Measurements from ENCODE around the gene AMBRA1. TPM values are rescaled to one million over a fixed set of nuclear protein-coding genes. Genes with fewer than 3 reads are reported as not detected.
A peak's percentile ranks its signal among the peaks of the same experiment; 100 is the strongest.

AMBRA1 gene
- total RNA-seq, 2 donors from 2014 or later, result 28.2 to 30.3 TPM

GRCh38 chr11:46359953-46360352 is 233.9 kb downstream of the AMBRA1 start:
- peaks cover 6% of the 10 kb centered on the region for H3K36me3 Mint-ChIP-seq (ENCODE audit: low read depth)
- H3K4me1 Mint-ChIP-seq, result peaks cover 22% of the 10 kb centered on the region
- peak overlapping the region; percentile 92 for H3K4me3 Mint-ChIP-seq
- H3K27me3 Mint-ChIP-seq, result no peaks in the 10 kb centered on the region
- H3K9me3 Mint-ChIP-seq, result no peaks in the 10 kb centered on the region
- peak overlapping the region; percentile 94 for H3K27ac Mint-ChIP-seq
- ATAC-seq (replicated peaks), result no peak

DNA sequence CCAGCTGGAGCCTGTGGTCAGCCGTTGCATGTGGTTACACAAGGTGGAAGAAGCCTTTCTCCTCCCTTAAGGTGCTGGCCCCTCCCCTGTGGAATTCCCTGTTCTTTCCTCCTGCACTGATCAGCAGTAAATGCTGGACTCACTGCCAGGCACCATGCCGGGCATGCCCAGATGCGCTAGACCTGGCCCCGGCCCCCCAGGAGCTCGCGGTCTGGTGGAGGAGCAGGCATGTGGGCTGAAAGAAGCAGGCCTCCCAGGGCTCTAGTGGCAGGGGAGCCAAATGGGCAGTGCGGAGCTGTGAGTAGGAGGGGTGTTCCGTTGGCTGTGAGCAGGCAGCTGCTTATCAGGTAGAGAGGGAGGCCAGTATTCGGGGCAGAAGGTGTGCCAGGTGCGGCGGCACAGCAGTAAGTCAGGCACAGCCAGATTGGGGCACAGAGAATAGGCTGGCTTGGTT is 236.3 kb downstream of the AMBRA1 start:
- Mint-ChIP-seq H3K9me3 (no peaks in the 10 kb centered on the region), H3K4me1 (peaks cover 32% of the 10 kb centered on the region), H3K27me3 (no peaks in the 10 kb centered on the region), H3K36me3 (ENCODE audit: low read depth) (peaks cover 9% of the 10 kb centered on the region), H3K4me3 (peak overlapping the region; percentile 61), H3K27ac (peak overlapping the region; percentile 84)
- no peak for ATAC-seq (replicated peaks)

DNA sequence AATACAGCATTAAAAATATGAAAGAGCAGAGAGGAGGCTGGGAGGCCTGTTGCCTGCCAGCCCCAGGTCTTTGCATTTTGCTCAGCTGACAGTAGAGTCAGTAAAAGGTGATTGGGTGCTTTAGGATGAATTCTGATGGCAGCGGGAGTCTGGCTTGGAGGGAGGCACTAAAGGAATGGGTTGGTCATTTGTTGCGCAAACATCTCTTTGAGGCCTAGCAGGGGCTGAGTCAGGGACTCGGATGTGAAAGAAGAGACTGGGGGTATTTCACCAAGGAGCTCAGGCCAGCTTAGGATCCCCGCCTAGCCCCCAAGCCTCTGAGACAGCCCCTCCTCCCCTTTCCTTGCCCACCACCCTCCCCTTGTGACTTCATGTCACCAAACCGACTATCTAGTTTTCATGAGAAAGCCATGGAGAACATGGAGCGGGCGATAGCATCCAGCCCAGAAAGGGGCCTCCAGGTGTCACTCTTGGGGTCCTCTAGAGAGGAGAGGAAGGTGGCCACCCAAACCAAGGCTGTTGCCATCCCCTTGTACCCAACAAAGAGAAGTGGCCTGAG is 236.8 kb downstream of the AMBRA1 start:
- Mint-ChIP-seq H3K36me3 (ENCODE audit: low read depth) (peaks cover 9% of the 10 kb centered on the region), H3K27me3 (no peaks in the 10 kb centered on the region), H3K4me1 (peaks cover 33% of the 10 kb centered on the region), H3K27ac (peak overlapping the region; percentile 84), H3K9me3 (no peaks in the 10 kb centered on the region), H3K4me3 (peak overlapping the region; percentile 61)
- no peak for ATAC-seq (replicated peaks)

DNA sequence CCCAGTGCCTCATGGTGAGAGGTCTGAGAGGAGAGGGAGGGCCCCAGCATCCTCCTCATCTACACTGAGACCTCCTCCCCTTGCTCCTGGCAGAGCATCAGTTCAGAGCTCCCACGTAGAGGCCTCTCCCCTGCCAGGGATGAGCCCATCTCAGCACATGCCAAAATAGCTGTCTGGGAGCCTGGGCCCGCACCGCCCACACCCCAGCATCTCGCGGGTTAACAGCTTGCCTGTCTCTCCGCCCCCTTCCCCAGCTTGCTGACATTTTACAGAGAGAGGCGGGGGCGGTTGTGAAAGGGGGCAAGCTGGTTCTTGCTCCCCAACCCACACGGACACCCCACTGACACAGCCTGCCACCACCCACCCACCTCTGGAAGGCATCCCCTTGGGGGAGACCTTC is 240.1 kb downstream of the AMBRA1 start:
- Mint-ChIP-seq H3K4me3 (peak overlapping the region; percentile 92), H3K27ac (peak overlapping the region; percentile 93), H3K4me1 (peaks cover 56% of the 10 kb centered on the region), H3K27me3 (no peaks in the 10 kb centered on the region), H3K9me3 (no peaks in the 10 kb centered on the region), H3K36me3 (ENCODE audit: low read depth) (peaks cover 9% of the 10 kb centered on the region)
- ATAC-seq (replicated peaks), result peak; percentile 44

DNA sequence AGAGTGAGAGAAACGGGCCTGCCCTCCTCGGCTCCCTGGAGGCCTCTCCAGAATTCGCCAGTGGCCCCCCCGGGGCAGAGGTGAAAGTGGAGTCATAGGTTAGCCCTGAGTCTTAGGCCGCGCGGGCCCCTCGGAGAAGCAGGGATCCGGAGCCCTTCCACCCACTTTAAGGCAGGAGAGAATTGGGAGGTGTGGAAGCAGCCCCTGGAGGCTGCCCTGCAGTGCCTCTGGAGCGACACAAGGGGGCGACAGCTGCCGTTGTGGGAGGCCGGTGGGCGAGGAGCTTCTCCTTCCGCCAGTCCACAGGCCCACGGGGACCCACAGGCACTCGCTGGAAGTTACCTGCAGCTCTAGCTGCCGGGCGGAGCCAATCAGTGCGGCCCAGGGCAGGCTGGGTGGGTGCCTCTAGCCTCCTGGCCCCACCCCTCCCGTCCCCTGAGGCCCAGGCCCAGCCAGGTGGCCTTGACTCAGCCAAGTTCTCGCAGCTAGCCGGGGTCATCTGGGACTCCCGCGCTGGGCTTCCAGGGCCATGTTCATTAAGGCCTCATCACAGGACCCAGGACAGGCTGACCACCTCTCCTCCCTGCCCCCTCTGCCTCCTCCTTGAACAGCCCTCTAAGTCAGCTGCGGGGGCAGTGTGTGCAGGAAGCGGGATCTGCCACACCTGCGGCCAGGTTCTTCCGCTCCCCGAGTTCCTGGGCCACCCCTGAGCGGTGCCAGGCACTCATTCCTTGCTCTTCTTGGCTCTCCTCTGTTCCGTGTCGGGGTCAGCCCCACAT is 241.6 kb downstream of the AMBRA1 start:
- H3K4me1 Mint-ChIP-seq, result peaks cover 52% of the 10 kb centered on the region
- ATAC-seq (replicated peaks), result peak; percentile 41

DNA sequence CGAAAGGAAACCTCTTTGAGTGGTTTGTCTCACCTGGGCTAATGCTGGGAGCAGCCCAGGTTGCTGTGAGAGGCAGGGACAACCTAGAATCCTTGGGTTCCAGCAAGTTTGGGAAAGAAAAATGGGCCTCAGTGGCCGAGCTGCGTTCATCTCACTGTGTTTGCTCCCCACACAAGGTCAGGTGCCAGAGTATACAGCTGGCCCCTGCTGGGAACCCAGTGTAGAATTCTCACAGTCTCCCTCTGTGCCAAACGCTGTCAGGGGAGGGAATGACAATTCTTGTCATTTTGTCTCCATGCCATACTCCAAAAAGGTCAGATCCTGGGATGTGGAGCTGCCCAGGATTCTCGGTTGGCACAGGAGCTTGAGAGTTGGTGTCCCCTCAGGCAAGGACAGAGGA is 242.2 kb downstream of the AMBRA1 start:
- Mint-ChIP-seq H3K27ac (peak overlapping the region; percentile 93), H3K4me1 (peaks cover 52% of the 10 kb centered on the region), H3K4me3 (peak overlapping the region; percentile 92), H3K9me3 (no peaks in the 10 kb centered on the region), H3K36me3 (ENCODE audit: low read depth) (peaks cover 10% of the 10 kb centered on the region), H3K27me3 (no peaks in the 10 kb centered on the region)
- no peak for ATAC-seq (replicated peaks)

More for the DNA sequence above, 241.6 kb downstream of the AMBRA1 start:
- H3K27me3 Mint-ChIP-seq, result no peaks in the 10 kb centered on the region
- peaks cover 9% of the 10 kb centered on the region for H3K36me3 Mint-ChIP-seq (ENCODE audit: low read depth)
- H3K4me3 Mint-ChIP-seq, result peak overlapping the region; percentile 92
- H3K9me3 Mint-ChIP-seq, result no peaks in the 10 kb centered on the region
- peak overlapping the region; percentile 93 for H3K27ac Mint-ChIP-seq

DNA sequence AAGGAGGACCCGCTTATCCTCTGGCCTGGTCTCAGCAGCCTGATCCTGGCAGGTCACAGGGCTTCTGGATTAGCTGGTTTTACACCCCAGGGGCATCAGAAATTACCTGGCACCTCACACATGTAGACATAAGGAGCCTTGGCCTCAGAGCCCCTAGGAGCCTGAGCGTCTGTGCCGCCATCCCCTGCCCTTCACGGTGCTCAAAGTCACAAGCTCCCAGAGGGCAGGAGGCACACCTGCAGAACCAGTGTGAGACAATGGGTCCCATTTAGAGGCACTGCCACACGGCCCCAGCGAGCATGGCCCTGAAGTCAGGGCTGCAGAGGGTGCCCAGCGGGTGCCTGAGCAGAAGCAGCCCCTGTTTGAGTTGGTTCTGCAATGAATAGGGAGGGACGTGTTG is 242.7 kb downstream of the AMBRA1 start:
- Mint-ChIP-seq H3K9me3 (no peaks in the 10 kb centered on the region), H3K36me3 (ENCODE audit: low read depth) (peaks cover 10% of the 10 kb centered on the region), H3K4me3 (peak overlapping the region; percentile 92), H3K27ac (peak overlapping the region; percentile 93), H3K27me3 (no peaks in the 10 kb centered on the region), H3K4me1 (peaks cover 52% of the 10 kb centered on the region)
- ATAC-seq (replicated peaks), result no peak

GRCh38 chr11:46350695-46351094 is 243.1 kb downstream of the AMBRA1 start:
- Mint-ChIP-seq H3K27me3 (no peaks in the 10 kb centered on the region), H3K9me3 (no peaks in the 10 kb centered on the region), H3K27ac (no peak overlapping the region), H3K4me1 (peaks cover 55% of the 10 kb centered on the region), H3K36me3 (ENCODE audit: low read depth) (peaks cover 10% of the 10 kb centered on the region), H3K4me3 (peak overlapping the region; percentile 92)
- ATAC-seq (replicated peaks), result no peak

DNA sequence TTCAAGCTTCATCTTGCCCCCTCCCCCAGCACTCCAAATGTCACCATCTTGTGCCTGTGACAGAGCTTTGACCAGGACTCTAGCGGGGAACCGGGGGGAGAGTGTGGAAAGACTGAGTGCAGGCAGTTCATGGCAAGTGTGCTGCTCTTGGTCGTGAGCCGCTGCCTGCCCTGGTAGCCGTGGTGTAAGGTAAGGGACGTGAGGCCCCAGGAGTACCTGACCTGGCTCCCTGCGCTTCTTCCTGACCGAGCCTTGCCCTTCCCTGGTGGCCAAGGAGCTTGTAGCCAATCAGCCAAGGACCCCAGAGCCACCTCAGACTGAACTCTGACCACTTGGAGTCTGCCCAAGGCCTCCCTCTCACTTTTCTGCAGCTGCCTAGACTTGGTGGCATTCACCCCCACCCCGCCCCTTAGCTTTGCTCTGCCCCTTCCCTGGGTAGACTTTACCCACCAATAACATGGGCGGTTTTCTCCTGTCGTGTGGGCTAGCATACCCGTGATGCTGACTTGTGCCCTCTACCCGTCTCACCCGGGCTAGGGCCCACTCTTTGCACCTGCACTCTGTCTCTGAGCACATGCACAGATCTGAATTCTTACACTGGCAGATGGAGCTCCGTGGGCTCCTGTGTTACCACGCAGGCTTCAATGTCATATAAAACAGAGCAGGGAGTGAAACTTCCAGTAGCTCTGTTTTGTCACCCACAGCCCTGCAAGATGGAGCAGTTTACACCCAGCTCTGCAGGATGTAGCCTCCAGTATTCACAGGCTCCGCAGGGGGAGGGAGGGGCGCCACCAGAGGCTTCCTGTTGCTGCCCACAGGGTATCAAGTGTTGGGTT is 245.0 kb downstream of the AMBRA1 start:
- peaks cover 56% of the 10 kb centered on the region for H3K4me1 Mint-ChIP-seq
- peaks cover 6% of the 10 kb centered on the region for H3K36me3 Mint-ChIP-seq (ENCODE audit: low read depth)

DNA sequence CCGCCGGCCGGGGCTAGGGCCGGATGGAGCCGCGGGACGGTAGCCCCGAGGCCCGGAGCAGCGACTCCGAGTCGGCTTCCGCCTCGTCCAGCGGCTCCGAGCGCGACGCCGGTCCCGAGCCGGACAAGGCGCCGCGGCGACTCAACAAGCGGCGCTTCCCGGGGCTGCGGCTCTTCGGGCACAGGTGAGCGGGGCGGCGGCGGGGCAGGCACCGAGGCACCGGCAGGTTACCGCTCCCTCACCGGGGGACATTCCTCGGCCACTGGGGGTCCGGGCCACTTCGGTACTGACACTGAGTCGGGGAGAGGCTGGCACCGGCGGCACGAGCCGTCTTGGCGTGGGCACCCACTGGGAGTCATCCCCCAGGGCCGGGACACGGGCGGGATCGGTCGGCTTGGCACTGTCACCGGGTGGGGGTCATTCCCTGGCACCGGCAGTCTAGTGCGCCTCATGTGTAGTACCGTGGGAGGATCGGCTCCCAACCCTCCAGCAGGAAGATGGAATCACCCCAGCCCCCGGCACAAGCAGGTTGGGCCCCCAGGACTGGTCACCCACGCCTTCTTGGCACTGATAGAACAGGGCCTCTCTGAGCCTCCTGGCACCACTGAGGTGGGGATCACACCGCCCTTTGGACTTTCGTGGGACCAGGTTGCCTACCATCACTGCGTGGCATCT is 246.0 kb downstream of the AMBRA1 start:
- Mint-ChIP-seq H3K27me3 (no peaks in the 10 kb centered on the region), H3K36me3 (ENCODE audit: low read depth) (peaks cover 6% of the 10 kb centered on the region), H3K27ac (peak overlapping the region; percentile 82), H3K9me3 (no peaks in the 10 kb centered on the region), H3K4me3 (peak overlapping the region; percentile 92), H3K4me1 (peaks cover 49% of the 10 kb centered on the region)
- no peak for ATAC-seq (replicated peaks)

More for the DNA sequence above, 245.0 kb downstream of the AMBRA1 start:
- Mint-ChIP-seq H3K27me3 (no peaks in the 10 kb centered on the region), H3K27ac (peak overlapping the region; percentile 82), H3K9me3 (no peaks in the 10 kb centered on the region), H3K4me3 (peak overlapping the region; percentile 92)
- peak; percentile 40 for ATAC-seq (replicated peaks)

- ATAC-seq (replicated peaks), result peak; percentile 72
- no peaks in the 10 kb centered on the region for H3K27me3 Mint-ChIP-seq
- H3K4me1 Mint-ChIP-seq, result peaks cover 46% of the 10 kb centered on the region
- H3K27ac Mint-ChIP-seq, result peak within 1 kb of the TSS; percentile 85
- H3K36me3 Mint-ChIP-seq (ENCODE audit: low read depth), result peaks cover 6% of the 10 kb centered on the region
- H3K9me3 Mint-ChIP-seq, result no peaks in the 10 kb centered on the region
- H3K4me3 Mint-ChIP-seq, result peak within 1 kb of the TSS; percentile 92
Measured at GRCh38 chr11:46346886-46347636, 246.8 kb downstream of the AMBRA1 start, which contains the start of gene DGKZ. TSS of gene DGKZ (plus strand) at chr11:46347463. CDS start at chr11:46347660, 197 bp downstream.

Measured in activated T-helper 17 cell treated with anti-CD3 and anti-CD28 coated beads, Interleukin-2, amount 50 U/mL, for 72 hours (primary cell).